Measurements from ENCODE around the gene ZBTB17.
"Not testable (repeated sequence)": the region's sequence is repeated elsewhere in the genome, so short reads cannot be mapped to it uniquely, and the experiment has no call there.

Gene ZBTB17

DNA sequence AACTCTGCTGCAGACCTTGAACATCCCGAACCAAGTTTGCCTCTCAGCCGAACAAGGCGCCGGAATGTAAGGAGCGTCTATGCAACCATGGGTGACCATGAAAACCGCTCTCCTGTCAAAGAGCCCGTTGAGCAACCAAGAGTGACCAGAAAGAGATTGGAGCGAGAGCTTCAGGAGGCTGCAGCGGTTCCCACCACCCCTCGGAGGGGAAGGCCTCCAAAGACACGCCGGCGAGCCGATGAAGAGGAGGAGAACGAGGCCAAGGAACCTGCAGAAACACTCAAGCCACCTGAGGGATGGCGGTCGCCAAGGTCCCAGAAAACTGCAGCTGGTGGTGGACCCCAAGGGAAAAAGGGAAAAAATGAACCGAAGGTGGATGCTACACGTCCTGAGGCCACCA lies 44.0 kb downstream of the ZBTB17 start:
- no peak for DNase-seq

DNA sequence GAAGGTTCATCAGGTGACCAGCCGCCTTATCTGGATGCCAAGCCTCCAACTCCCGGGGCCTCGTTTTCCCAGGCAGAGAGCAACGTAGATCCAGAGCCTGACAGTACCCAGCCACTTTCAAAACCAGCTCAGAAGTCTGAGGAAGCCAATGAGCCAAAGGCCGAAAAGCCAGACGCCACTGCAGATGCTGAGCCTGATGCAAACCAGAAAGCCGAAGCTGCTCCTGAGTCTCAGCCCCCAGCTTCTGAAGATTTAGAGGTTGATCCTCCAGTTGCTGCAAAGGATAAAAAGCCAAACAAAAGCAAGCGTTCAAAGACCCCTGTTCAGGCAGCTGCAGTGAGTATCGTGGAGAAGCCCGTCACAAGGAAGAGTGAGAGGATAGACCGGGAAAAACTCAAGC lies 44.5 kb downstream of the ZBTB17 start:
- DNase-seq: no peak

DNA sequence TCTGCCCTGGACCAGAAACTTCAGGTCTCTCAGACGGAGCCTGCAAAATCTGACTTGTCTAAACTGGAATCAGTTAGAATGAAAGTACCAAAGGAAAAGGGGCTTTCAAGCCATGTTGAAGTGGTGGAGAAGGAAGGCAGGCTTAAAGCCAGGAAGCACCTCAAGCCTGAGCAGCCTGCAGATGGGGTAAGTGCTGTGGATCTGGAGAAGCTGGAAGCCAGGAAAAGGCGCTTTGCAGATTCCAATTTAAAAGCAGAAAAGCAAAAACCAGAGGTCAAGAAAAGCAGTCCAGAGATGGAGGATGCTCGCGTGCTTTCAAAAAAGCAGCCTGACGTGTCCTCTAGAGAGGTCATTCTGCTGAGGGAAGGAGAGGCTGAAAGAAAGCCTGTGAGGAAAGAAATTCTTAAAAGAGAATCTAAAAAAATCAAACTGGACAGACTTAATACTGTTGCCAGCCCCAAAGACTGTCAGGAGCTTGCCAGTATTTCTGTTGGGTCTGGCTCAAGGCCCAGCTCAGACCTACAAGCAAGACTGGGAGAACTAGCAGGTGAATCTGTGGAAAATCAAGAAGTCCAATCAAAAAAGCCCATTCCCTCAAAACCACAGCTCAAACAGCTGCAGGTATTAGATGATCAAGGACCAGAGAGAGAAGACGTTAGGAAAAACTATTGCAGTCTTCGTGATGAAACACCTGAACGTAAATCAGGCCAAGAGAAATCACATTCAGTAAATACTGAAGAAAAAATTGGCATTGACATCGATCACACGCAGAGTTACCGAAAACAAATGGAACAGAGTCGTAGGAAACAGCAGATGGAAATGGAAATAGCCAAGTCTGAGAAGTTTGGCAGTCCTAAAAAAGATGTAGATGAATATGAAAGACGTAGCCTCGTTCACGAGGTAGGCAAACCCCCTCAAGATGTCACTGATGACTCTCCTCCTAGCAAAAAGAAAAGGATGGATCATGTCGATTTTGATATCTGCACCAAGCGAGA lies 46.6 kb downstream of the ZBTB17 start:
- no peak for DNase-seq

DNA sequence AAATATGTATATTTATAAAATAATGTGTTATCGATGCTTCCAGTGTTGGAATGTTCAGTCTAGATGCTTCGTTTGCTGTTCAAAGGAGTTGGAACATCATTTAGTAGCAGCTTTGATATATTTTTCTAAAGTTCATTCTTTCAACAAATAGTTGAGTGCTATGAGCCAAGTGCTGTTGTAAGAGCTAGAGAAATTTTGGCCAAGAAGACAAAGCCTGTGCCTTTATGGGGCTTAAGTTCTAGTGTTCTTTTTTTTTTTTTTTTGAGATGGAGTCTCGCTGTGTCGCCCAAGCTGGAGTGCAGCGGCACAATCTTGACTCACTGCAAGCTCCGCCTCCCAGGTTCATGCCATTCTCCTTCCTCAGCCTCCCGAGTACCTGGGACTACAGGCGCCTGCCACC lies 49.5 kb downstream of the ZBTB17 start:
- not testable (repeated sequence) for DNase-seq

DNA sequence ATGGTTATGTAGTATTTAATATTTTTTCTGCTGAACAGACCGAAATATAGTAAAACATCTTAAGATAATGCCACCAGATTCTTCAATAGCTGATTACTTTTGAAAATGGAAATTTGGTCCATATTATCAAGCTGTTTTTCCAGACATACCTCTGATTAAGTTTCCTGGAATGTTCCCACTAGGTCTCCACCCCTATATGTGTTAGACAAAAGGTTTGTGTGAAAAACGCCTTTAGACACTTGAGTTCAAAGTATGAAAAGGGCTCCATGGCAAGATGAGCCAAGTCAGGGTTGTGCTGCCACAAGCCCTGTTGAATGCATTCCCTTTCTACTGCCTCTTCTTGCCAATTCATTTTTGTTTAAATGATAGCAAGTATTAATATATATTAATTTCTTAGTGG lies 52.7 kb downstream of the ZBTB17 start:
- DNase-seq: no peak

DNA sequence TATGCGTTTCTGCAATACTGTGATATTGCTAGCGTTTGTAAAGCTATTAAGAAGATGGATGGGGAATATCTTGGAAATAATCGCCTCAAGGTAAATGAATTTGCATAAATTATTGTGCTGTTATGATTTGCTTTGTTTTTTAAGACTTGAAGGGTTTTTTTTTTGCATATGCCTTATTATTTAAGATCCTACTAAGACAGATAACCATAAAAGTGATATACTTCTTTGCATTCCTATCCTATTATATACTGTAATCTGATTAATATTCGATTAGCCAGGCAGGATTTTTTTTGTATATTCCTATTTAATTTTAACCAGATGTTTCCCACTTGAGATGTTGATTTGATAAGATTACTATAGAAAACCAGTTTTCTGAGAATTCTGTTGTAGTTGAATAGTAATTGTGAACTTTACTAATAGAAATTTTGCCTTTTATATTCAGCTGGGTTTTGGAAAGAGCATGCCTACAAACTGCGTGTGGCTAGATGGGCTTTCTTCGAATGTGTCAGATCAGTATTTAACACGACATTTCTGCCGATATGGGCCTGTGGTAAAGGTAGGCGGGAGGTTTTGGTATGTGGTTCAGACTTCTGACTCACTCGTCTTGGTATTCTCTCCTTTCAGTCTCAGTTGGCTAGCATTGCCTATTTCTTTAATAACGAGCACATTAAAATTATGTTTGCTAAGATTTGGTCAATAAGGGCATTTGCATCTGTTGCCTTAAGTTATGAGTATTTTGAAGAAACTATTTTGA lies 56.8 kb downstream of the ZBTB17 start:
- no peak for DNase-seq

DNA sequence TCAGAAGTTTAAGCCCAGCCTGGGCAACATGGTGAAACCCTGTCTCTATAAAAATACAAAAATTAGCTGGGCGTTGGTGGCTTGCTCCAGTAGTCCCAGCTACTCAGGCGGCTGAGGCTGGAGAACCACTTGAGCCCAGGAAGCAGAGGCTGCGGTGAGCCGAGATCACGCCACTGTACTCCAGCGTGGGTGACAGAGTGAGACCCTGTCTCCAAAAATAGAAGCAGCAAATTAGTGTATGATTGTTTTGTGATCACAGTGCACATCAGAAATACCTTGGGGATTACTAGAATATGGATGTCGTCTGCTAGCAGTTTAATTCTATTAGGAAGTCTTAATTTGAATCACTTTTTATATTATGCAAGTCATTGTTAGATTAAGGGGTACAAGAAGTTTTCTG lies 59.0 kb downstream of the ZBTB17 start:
- DNase-seq: no peak

DNA sequence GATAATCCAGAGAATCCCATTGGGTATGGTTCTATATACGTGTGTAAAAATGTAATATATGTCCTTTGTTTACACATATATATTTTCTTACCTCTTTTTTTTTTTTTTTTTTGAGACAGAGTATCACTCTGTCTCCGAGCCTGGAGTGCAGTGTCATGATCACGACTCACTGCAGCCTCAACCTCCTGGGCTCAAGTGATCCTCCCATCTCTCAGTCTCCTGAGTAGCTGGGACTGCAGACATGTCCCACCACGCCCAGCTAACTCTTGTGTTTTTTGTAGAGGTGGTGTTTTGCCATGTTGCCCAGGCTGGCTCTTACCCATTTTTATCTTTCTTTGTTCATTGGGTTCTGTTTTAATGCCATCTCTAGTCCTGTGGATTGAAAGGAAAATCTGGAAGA lies 59.5 kb downstream of the ZBTB17 start:
- DNase-seq: no peak

DNA sequence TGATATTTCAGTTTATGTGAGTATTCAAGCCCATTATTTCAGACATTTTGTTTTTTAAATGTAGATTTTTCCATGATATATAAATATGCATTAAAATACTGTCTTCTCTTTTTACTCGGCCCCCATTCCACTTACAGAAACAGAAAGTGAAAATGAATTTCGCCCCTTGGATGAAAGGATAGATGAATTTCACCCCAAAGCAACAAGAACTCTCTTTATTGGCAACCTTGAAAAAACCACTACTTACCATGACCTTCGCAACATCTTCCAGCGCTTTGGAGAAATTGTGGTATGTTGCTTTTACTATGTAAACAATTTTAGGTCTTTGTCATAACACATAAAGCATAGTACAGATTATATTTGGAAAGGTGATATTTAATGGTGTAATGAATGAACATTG lies 59.9 kb downstream of the ZBTB17 start:
- DNase-seq: no peak

DNA sequence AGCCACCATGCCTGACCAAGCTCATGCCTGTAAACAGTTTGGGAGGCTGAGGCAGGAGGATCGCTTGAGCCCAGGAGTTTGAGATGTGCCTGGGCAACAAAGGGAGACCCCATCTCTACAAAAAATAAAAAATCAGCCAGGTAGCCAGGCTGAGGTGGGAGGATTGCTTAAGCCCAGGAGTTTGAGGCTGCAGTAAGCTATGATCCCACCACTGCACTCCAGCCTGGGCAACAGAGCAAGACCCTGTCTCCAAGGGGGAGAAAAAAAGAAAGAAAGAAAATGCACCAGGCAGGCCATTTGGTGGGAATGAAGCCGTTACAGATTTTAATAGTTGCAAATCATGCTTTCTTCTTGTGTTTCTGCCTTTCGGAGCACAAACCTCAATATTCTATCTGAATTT lies 62.3 kb downstream of the ZBTB17 start:
- DNase-seq: not testable (repeated sequence)

DNA sequence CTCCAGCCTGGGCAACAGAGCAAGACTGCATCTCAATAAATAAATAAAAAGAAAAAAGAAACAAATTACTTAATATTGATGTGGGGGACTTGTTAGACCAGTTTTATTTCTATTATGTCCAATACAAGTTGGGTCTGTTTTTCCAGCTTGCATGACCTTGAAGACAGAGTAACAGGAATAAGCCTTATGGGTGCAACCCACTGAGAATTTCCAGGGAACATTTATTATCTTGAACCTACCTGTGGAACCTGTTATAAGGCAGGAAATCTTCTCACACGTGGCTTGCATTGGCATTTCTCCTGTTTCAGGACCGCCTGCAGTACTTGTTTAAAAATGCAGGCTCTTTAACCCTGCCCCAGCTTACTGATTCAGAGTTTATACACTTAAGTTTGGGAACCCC lies 64.0 kb downstream of the ZBTB17 start:
- DNase-seq: no peak

DNA sequence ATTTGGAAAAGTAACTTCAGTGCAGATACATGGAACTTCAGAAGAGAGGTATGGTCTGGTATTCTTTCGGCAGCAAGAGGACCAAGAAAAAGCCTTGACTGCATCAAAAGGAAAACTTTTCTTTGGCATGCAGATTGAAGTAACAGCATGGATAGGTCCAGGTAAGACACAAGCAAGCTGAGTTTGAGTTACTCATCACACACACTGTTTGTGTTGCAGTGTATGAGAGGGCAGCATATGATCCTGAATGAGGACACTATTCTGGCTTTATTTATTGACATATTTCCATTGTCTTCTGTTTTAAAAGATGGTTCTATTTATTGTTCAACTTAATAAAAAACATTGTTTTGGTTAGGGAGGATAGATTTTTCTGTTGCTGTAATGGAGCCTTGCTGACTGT lies 64.8 kb downstream of the ZBTB17 start:
- no peak for DNase-seq

DNA sequence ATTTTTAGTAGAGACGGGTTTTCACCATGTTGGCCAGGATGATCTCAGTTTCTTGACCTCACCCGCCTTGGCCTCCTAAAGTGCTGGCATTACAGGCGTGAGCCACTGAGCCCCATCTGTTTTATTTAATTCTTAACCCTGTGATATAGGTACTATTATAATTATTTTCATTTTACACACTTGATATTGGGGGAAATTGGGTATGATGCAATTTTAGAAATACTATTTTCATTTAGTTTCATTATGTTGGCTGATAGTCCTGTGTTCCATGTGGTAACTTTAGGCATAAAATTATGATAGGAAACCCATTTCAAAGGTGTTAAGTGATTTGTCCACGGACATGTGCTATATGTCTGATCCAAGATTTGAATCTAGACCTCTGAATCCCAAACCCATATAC lies 67.3 kb downstream of the ZBTB17 start:
- DNase-seq: no peak

DNA sequence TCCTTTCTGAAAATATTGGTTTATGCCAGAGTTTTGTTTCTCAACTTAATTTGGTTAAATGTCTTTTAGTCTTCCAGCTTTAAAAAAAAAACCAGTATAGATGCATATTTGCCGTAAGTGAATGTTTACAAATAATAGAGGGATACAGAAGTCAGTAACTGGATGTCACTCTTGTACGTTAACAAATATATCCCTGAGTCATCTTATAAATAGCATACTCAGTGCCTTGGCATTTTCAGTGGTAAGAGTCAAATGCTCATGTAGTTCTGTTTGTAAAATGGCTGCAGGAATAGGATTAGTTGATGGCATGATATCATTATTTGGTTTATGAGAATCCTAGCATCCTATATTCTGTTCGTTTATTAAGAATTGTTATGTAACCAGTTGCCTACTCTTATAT lies 73.0 kb downstream of the ZBTB17 start:
- no peak for DNase-seq

DNA sequence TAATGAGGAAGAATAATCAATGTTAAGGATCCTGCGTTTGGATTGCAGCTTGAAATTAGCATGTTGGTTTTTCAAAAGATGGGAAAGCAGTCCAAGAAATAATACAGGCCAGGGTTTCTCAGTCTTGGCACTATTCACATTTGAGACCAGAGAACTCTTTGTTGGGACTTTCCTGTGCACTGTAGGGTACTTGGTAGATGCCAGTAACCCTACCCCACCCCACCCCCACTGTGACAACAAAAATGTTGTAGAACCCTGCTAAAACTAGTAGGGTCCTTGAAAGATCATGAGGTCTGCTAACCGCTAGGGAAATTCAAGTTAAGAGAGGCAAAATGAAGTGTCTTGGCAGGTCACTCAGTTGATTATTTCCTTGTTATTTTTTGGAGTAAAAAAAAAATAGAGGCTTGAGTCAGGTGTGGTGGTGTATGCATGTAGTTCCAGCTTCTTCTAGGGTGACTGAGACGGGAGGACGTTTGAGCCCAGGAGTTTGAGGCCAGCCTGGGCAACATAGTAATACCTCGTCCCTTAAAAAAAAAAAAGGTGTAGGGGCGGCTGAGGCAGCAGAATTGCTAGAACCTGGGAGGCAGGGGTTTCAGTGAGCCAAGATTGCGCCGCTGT lies 75.1 kb downstream of the ZBTB17 start:
- DNase-seq: no peak

DNA sequence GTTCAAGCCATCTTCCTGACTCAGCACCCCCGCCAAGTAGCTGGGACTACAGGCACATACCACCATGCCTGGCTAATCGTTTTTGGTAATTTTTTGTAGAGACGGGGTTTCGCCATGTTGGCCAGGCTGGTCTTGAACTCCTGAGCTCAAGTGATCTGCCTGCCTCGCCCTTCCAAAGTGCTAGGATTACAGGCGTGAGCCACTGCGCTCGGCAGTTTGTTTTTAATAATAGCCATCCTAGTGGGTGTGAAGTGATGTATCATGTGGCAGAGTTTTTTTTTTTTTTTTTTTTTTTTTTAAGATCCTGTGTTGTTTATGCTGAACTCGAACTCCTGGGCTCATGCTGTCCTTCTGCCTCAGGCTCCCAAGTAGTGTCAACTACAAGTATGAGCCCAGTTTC lies 76.6 kb downstream of the ZBTB17 start:
- DNase-seq: no peak

DNA sequence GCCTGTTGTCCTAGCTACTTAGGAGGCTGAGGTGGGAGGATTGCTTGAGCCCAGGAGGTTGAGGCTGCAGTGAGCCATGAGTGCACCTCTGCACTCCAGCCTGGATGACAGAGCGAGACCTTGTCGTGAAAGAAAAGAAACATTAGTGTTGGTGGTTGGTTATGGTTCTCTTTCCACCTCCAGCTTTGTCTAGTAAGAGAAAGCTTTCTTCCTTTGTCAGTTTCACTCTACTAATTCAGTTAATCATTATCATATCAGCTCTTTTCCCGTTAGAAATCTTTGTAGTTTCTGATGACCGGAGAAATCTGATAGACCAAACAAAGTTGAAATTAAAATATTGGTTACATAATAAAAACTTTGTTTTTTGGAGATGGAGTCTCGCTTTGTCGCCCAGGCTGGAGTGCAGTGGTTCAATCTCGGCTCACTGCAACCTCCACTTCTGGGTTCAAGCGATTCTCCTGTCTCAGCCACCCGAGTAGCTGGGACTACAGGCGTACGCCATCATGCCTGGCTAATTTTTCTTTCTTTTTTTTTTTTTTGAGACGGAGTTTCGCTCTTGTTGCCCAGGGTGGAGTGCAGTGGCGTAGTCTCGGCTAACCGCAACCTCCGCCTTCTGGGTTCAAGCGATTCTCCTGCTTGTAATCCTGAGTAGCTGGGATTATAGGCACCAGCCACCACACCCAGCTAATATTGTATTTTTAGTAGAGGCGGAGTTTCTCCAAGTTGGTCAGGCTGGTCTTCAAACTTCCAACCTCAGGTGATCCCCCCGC lies 78.9 kb downstream of the ZBTB17 start:
- DNase-seq: not testable (repeated sequence)

DNA sequence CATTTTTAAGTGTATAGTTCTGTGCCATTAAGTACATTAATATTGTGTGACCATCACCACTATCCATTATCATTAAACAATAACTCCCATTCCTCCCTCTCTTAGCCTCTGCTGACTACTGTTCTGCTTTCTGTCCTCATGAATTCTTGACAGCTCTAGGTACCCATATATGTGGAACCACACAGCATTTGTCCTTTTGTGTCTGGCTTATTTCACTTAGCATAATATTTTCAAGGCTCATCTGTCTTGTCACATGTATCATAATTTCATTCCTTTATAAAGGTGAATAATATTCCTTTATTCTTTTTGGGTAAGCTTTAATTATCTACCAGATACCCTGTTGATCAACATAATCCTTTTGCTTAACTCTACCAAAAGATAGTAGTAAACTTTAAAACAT lies 80.7 kb downstream of the ZBTB17 start:
- no peak for DNase-seq

DNA sequence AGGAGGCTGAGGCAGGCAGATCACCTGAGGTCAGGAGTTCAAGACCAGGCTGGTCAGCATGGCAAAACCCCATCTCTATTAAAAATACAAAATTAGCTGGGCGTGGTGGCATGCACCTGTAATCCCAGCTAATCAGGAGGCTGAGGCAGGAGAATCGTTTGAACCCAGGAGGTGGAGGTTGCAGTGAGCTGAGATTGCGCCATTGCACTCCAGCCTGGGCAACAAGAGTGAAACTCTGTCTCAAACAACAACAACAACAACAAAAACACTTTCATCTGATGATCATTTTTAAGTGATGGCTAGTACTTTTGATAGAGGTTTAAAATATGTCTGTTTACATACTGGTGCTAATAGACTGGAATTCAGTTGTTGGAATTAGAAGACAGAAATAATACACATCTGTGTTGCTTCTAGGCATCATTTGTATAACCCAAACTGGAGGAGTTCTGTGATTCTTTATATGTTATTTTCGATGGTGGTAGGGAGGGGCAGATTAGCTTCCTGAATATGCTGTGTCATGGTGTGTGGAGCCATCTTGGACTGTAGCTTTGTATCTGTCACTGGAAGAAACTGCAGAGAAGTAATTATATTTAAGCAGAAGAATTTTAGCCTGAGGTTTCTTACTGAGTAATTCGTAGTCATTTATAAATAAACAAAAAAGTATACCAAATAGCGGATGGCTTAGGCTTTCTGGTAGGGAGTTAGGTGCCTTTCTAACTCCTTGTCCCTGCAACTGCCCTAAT lies 82.9 kb downstream of the ZBTB17 start:
- DNase-seq: not testable (repeated sequence)
